ENCODE data around the gene SMARCA2.

Gene SMARCA2

DNA sequence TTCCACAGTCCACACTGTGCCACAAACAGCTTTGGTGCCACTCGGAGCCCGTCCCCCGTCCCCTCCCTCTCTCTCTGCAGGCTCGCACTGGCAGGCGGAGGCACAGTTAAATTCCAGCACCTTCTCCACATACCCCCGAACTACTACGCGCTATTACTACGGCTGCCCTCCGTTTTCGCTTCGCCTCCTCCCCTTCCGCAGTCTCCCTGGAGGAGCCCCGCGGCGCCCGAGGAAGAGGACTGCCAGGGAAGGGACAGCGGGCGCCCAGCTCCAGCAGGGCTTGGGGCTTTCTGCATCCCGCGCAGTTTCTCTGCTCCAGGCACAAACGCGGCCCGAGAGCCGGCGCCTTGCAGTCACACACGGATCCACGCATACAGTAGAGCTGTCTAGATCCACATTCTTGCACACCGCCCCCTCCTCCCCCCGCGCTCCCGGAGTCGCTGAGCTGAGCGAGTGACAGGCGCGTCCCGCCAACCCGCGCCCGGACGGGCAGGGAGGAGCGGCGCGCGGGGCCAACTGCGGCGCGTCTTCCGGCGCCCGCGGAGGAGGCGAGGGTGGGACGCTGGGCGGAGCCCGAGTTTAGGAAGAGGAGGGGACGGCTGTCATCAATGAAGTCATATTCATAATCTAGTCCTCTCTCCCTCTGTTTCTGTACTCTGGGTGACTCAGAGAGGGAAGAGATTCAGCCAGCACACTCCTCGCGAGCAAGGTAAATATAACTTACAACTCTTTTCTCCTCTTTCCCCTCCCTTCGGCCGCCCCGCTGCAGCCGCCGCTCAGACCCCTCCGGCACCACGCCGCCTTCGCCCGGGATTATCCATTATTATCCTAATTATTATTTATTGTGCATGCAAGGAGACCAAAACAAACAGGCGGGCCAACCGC, at the start of gene SMARCA2:
Gene SMARCA2 (plus strand): TSS at position 652 of the 885 bp plus-strand sequence. CDS start 13,676 bp downstream, outside the sequence.
- peak; percentile 97 to 98 for DNase-seq (ENCODE audit: low read depth in 2 of 2)
- H3K4me3 ChIP-seq (replicated peaks in 1 of 2; ENCODE audit: low read depth in 2 of 2, low read length in 2 of 2) = peak within 1 kb of the TSS; percentile 71 to 93
- no peak for TF ChIP-seq CTCF (IDR thresholded peaks at IDR 0.05; ENCODE audit: low read depth, low read length)

GRCh38 chr9:1966725-1967366, 48.3 kb upstream of the SMARCA2 start:
- TF ChIP-seq CTCF (IDR thresholded peaks at IDR 0.05; ENCODE audit: low read depth, low read length) = no peak
- no peak for DNase-seq (ENCODE audit: low read depth in 2 of 2)
- H3K4me3 ChIP-seq (replicated peaks in 1 of 2; ENCODE audit: low read depth in 2 of 2, low read length in 2 of 2) = no peak overlapping the region

DNA sequence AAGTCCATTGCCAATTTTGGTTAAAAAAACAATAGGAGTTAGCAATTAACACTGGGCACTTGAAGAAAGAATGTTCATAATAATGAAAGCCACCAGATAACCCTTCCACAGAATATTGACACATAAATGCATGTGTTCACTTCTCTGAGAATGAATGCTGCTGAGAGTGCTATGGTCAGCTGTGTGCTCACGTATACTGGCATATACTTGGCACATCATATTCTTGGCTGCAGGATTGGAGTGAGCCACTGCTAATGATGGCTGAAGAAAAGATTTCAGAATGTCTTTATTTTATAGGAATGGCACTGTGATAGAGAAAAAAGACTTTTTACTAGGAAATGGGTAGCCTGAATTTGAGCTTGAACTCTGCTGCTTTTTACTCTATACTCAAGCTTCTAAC, 46.0 kb upstream of the SMARCA2 start:
- no peak for TF ChIP-seq CTCF (IDR thresholded peaks at IDR 0.05; ENCODE audit: low read depth, low read length)
- no peak overlapping the region for H3K4me3 ChIP-seq (replicated peaks in 1 of 2; ENCODE audit: low read depth in 2 of 2, low read length in 2 of 2)
- no peak for DNase-seq (ENCODE audit: low read depth in 2 of 2)

GRCh38 chr9:1969898-1970297, 45.2 kb upstream of the SMARCA2 start:
- no peak overlapping the region for H3K4me3 ChIP-seq (replicated peaks in 1 of 2; ENCODE audit: low read depth in 2 of 2, low read length in 2 of 2)
- no peak for TF ChIP-seq CTCF (IDR thresholded peaks at IDR 0.05; ENCODE audit: low read depth, low read length)
- DNase-seq (ENCODE audit: low read depth in 2 of 2) = no peak

DNA sequence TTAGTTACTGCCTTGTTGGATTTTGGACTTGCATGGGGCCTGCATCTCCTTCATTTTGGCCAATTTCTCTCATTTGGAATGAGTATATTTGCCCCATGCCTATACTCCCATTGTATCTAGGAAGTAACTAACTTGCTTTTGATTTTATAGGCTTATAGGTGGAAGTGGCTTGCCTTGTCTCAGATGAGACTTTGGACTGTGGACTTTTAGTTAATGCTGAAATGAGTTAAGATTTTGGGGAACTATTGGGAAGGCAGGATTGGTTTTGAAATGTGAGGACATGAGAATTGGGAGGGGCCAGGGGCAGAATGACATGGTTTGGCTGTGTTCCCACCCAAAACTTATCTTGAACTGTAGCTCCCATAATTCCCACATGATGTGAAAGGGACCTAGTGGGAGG, 42.5 kb upstream of the SMARCA2 start:
- no peak for TF ChIP-seq CTCF (IDR thresholded peaks at IDR 0.05; ENCODE audit: low read depth, low read length)
- H3K4me3 ChIP-seq (replicated peaks in 1 of 2; ENCODE audit: low read depth in 2 of 2, low read length in 2 of 2) = no peak overlapping the region
- DNase-seq (ENCODE audit: low read depth in 2 of 2) = no peak

- H3K4me3 ChIP-seq (replicated peaks in 1 of 2; ENCODE audit: low read depth in 2 of 2, low read length in 2 of 2) = no peak overlapping the region
- TF ChIP-seq CTCF (IDR thresholded peaks at IDR 0.05; ENCODE audit: low read depth, low read length) = no peak
- DNase-seq (ENCODE audit: low read depth in 2 of 2) = no peak
These were observed 38.1 kb upstream of the SMARCA2 start for GRCh38 chr9:1977026-1977425.
